Measurements from ENCODE around the gene MBP. TPM values are rescaled to one million over a fixed set of nuclear protein-coding genes. Genes with fewer than 3 reads are reported as not detected.

MBP gene
- total and polyA plus RNA-seq, 5 donors from 2014 or later: 134 to 172 (median 143) TPM

GRCh38 chr18:77067291-77068061 is 65.1 kb downstream of the MBP start:
- H3K36me3 ChIP-seq (ENCODE audit: control insufficient read depth, insufficient read depth, low read length): peaks cover 31% of the 10 kb centered on the region
- Mint-ChIP-seq H3K36me3 (peaks cover 42% of the 10 kb centered on the region), H3K4me1 (peaks cover 31 to 99% (median 80%) of the 10 kb centered on the region in 4 donors), H3K4me3 (peak overlapping the region; percentile 64 to 83 (median 79)), H3K27me3 (no peaks in the 10 kb centered on the region), H3K27ac (peak overlapping the region; percentile 94 to 99 (median 98)), H3K9me3 (no peaks in the 10 kb centered on the region)
- H3K4me1 ChIP-seq (ENCODE audit: control insufficient read depth, insufficient read depth, low read length, poor library complexity, severe bottlenecking): peaks cover 93% of the 10 kb centered on the region
- peak; percentile 38 to 88 (median 51) for DNase-seq
- no peaks in the 10 kb centered on the region for H3K9me3 ChIP-seq (ENCODE audit: control insufficient read depth in 2 of 2, low read length in 2 of 2)
- H3K27me3 ChIP-seq (ENCODE audit: control insufficient read depth, insufficient read depth, low read length): no peaks in the 10 kb centered on the region
- peak overlapping the region; percentile 75 for H3K27ac ChIP-seq (ENCODE audit: insufficient read depth, low read length, poor library complexity, severe bottlenecking)
- peak; percentile 50 to 51 for ATAC-seq (ENCODE audit: low read depth in 2 of 2)
- H3K4me3 ChIP-seq (ENCODE audit: low read depth, low read length): peak overlapping the region; percentile 45

GRCh38 chr18:77066689-77067088 is 65.9 kb downstream of the MBP start:
- H3K4me1 Mint-ChIP-seq: peaks cover 31 to 99% (median 80%) of the 10 kb centered on the region in 4 donors

GRCh38 chr18:77066101-77066500 is 66.5 kb downstream of the MBP start:
- peaks cover 31% of the 10 kb centered on the region for H3K36me3 ChIP-seq (ENCODE audit: control insufficient read depth, insufficient read depth, low read length)
- Mint-ChIP-seq H3K36me3 (peaks cover 44% of the 10 kb centered on the region), H3K27me3 (no peaks in the 10 kb centered on the region), H3K9me3 (no peaks in the 10 kb centered on the region), H3K27ac (peak overlapping the region in 2 of 3 donors; percentile 95 to 99), H3K4me3 (peak overlapping the region in 2 of 4 donors; percentile 26 to 48), H3K4me1 (peaks cover 32 to 99% (median 80%) of the 10 kb centered on the region in 4 donors)
- no peaks in the 10 kb centered on the region for H3K27me3 ChIP-seq (ENCODE audit: control insufficient read depth, insufficient read depth, low read length)
- DNase-seq (no peak), ATAC-seq (ENCODE audit: low read depth in 2 of 2) (no peak)
- H3K27ac ChIP-seq (ENCODE audit: insufficient read depth, low read length, poor library complexity, severe bottlenecking): peak overlapping the region; percentile 75
- peak overlapping the region; percentile 2 for H3K4me3 ChIP-seq (ENCODE audit: low read depth, low read length)
- H3K9me3 ChIP-seq (ENCODE audit: control insufficient read depth in 2 of 2, low read length in 2 of 2): no peaks in the 10 kb centered on the region
- peaks cover 92% of the 10 kb centered on the region for H3K4me1 ChIP-seq (ENCODE audit: control insufficient read depth, insufficient read depth, low read length, poor library complexity, severe bottlenecking)

More at GRCh38 chr18:77066689-77067088, 65.9 kb downstream of the MBP start:
- Mint-ChIP-seq H3K36me3 (peaks cover 44% of the 10 kb centered on the region), H3K27me3 (no peaks in the 10 kb centered on the region), H3K9me3 (no peaks in the 10 kb centered on the region), H3K27ac (peak overlapping the region; percentile 94 to 99 (median 98)), H3K4me3 (peak overlapping the region in 3 of 4 donors; percentile 47 to 68 (median 64))
- ATAC-seq (ENCODE audit: low read depth in 2 of 2): no peak
- Histone ChIP-seq H3K27ac (ENCODE audit: insufficient read depth, low read length, poor library complexity, severe bottlenecking) (peak overlapping the region; percentile 75), H3K36me3 (ENCODE audit: control insufficient read depth, insufficient read depth, low read length) (peaks cover 31% of the 10 kb centered on the region), H3K9me3 (ENCODE audit: control insufficient read depth in 2 of 2, low read length in 2 of 2) (no peaks in the 10 kb centered on the region), H3K4me1 (ENCODE audit: control insufficient read depth, insufficient read depth, low read length, poor library complexity, severe bottlenecking) (peaks cover 92% of the 10 kb centered on the region), H3K27me3 (ENCODE audit: control insufficient read depth, insufficient read depth, low read length) (no peaks in the 10 kb centered on the region), H3K4me3 (ENCODE audit: low read depth, low read length) (no peak overlapping the region)
- DNase-seq: no peak

GRCh38 chr18:77065221-77065981 is 67.2 kb downstream of the MBP start:
- peaks cover 30 to 99% (median 79%) of the 10 kb centered on the region in 4 donors for H3K4me1 Mint-ChIP-seq
- H3K9me3 Mint-ChIP-seq: no peaks in the 10 kb centered on the region
- H3K27me3 ChIP-seq (ENCODE audit: control insufficient read depth, insufficient read depth, low read length): no peaks in the 10 kb centered on the region
- DNase-seq: peak in 2 of 3 donors; percentile 22 to 36
- H3K4me3 Mint-ChIP-seq: peak overlapping the region in 1 of 4 donors; percentile 48
- H3K4me1 ChIP-seq (ENCODE audit: control insufficient read depth, insufficient read depth, low read length, poor library complexity, severe bottlenecking): peaks cover 93% of the 10 kb centered on the region
- peak overlapping the region; percentile 92 to 99 (median 95) for H3K27ac Mint-ChIP-seq
- H3K4me3 ChIP-seq (ENCODE audit: low read depth, low read length): no peak overlapping the region
- peaks cover 38% of the 10 kb centered on the region for H3K36me3 Mint-ChIP-seq
- H3K36me3 ChIP-seq (ENCODE audit: control insufficient read depth, insufficient read depth, low read length): peaks cover 24% of the 10 kb centered on the region
- H3K27me3 Mint-ChIP-seq: no peaks in the 10 kb centered on the region
- no peak for ATAC-seq (ENCODE audit: low read depth in 2 of 2)
- H3K27ac ChIP-seq (ENCODE audit: insufficient read depth, low read length, poor library complexity, severe bottlenecking): peak overlapping the region; percentile 89
- no peaks in the 10 kb centered on the region for H3K9me3 ChIP-seq (ENCODE audit: control insufficient read depth in 2 of 2, low read length in 2 of 2)

- no peaks in the 10 kb centered on the region for H3K27me3 ChIP-seq (ENCODE audit: control insufficient read depth, insufficient read depth, low read length)
- H3K27ac ChIP-seq (ENCODE audit: insufficient read depth, low read length, poor library complexity, severe bottlenecking): peak overlapping the region; percentile 89
- Mint-ChIP-seq H3K9me3 (no peaks in the 10 kb centered on the region), H3K4me3 (peak overlapping the region; percentile 70 to 83 (median 79)), H3K36me3 (peaks cover 39% of the 10 kb centered on the region), H3K27ac (peak overlapping the region; percentile 92 to 99 (median 99)), H3K27me3 (no peaks in the 10 kb centered on the region), H3K4me1 (peaks cover 23 to 91% (median 69%) of the 10 kb centered on the region in 4 donors)
- peaks cover 91% of the 10 kb centered on the region for H3K4me1 ChIP-seq (ENCODE audit: control insufficient read depth, insufficient read depth, low read length, poor library complexity, severe bottlenecking)
- H3K9me3 ChIP-seq (ENCODE audit: control insufficient read depth in 2 of 2, low read length in 2 of 2): no peaks in the 10 kb centered on the region
- peak; percentile 65 to 91 (median 76) for DNase-seq
- ATAC-seq (ENCODE audit: low read depth in 2 of 2): peak; percentile 41 to 51
- H3K4me3 ChIP-seq (ENCODE audit: low read depth, low read length): peak overlapping the region; percentile 71
- H3K36me3 ChIP-seq (ENCODE audit: control insufficient read depth, insufficient read depth, low read length): peaks cover 26% of the 10 kb centered on the region
Measured at GRCh38 chr18:77063260-77063659, 69.3 kb downstream of the MBP start.

GRCh38 chr18:77062518-77063003 is 70.0 kb downstream of the MBP start:
- Histone ChIP-seq H3K27ac (ENCODE audit: insufficient read depth, low read length, poor library complexity, severe bottlenecking) (peak overlapping the region; percentile 89), H3K4me1 (ENCODE audit: control insufficient read depth, insufficient read depth, low read length, poor library complexity, severe bottlenecking) (peaks cover 86% of the 10 kb centered on the region), H3K9me3 (ENCODE audit: control insufficient read depth in 2 of 2, low read length in 2 of 2) (no peaks in the 10 kb centered on the region), H3K27me3 (ENCODE audit: control insufficient read depth, insufficient read depth, low read length) (no peaks in the 10 kb centered on the region), H3K36me3 (ENCODE audit: control insufficient read depth, insufficient read depth, low read length) (peaks cover 26% of the 10 kb centered on the region), H3K4me3 (ENCODE audit: low read depth, low read length) (peak overlapping the region; percentile 71)
- Mint-ChIP-seq H3K36me3 (peaks cover 39% of the 10 kb centered on the region), H3K4me3 (peak overlapping the region; percentile 70 to 83 (median 78)), H3K27ac (peak overlapping the region; percentile 92 to 99 (median 99)), H3K27me3 (no peaks in the 10 kb centered on the region), H3K9me3 (no peaks in the 10 kb centered on the region), H3K4me1 (peaks cover 23 to 85% (median 62%) of the 10 kb centered on the region in 4 donors)
- peak; percentile 77 to 79 for ATAC-seq (ENCODE audit: low read depth in 2 of 2)
- peak; percentile 69 to 95 (median 88) for DNase-seq

- Histone ChIP-seq H3K36me3 (ENCODE audit: control insufficient read depth, insufficient read depth, low read length) (peaks cover 26% of the 10 kb centered on the region), H3K9me3 (ENCODE audit: control insufficient read depth in 2 of 2, low read length in 2 of 2) (no peaks in the 10 kb centered on the region), H3K27me3 (ENCODE audit: control insufficient read depth, insufficient read depth, low read length) (no peaks in the 10 kb centered on the region), H3K4me3 (ENCODE audit: low read depth, low read length) (peak overlapping the region; percentile 54), H3K4me1 (ENCODE audit: control insufficient read depth, insufficient read depth, low read length, poor library complexity, severe bottlenecking) (peaks cover 84% of the 10 kb centered on the region), H3K27ac (ENCODE audit: insufficient read depth, low read length, poor library complexity, severe bottlenecking) (peak overlapping the region; percentile 89)
- H3K27ac Mint-ChIP-seq: peak overlapping the region; percentile 92 to 99 (median 99)
- peaks cover 43% of the 10 kb centered on the region for H3K36me3 Mint-ChIP-seq
- DNase-seq: no peak
- no peaks in the 10 kb centered on the region for H3K9me3 Mint-ChIP-seq
- peak overlapping the region; percentile 70 to 83 (median 78) for H3K4me3 Mint-ChIP-seq
- no peaks in the 10 kb centered on the region for H3K27me3 Mint-ChIP-seq
- ATAC-seq (ENCODE audit: low read depth in 2 of 2): no peak
- H3K4me1 Mint-ChIP-seq: peaks cover 23 to 85% (median 62%) of the 10 kb centered on the region in 4 donors
Measured at GRCh38 chr18:77061946-77062517, 70.6 kb downstream of the MBP start.

Data from CD4-positive, CD25-positive, alpha-beta regulatory T cell (primary cell).